Right lobe of liver (tissue), 6 donors: ENCODE data around the gene ENKD1. TPM values are rescaled to one million over a fixed set of nuclear protein-coding genes. Genes with fewer than 3 reads are reported as not detected.

Source experiments
- ATAC-seq, 4 donors: fragments of 200-7000 bp; cut with Tn5 transposase; one replicate each; pipeline ENCODE4 v1.9.1; 2020; ENCODE audit warnings: mild to moderate bottlenecking in 4 of 4, moderate library complexity in 4 of 4
- DNase-seq, 3 donors: peaks; one replicate each; pipeline ENCODE4 v3.0.0-alpha.2; 2020
- H3K27ac ChIP-seq, 3 donors: fragments of 200-600 bp; one replicate each; pipeline ENCODE4 v1.8.0; 2022
- H3K27me3 ChIP-seq, 2 donors: fragments of 200-600 bp; one replicate each; pipeline ENCODE4 v1.8.0; 2022
- H3K36me3 ChIP-seq, 4 donors: fragments of 200-600 bp; sonication (generic) in 1 of 4; one replicate each; pipeline versions ENCODE4 v1.5.1 to v1.8.0; 2017 to 2022; ENCODE audit warnings: control low read depth in 1 of 4
- H3K4me1 ChIP-seq, 4 donors: fragments of 200-600 bp; sonication (generic) in 1 of 4; one replicate each; pipeline versions ENCODE4 v1.5.1 to v1.8.0; 2017 to 2022; ENCODE audit warnings: control low read depth in 1 of 4
- H3K4me3 ChIP-seq, 3 donors: fragments of 200-600 bp; one replicate each; pipeline ENCODE4 v1.8.0; 2022
- H3K9me3 ChIP-seq, 4 donors: fragments of 200-600 bp; sonication (generic) in 1 of 4; one replicate each; pipeline versions ENCODE4 v1.5.1 to v1.8.0; 2017 to 2022; ENCODE audit warnings: control low read depth in 1 of 4
- POLR2A ChIP-seq: fragments of 450-650 bp; IDR thresholded peaks from one replicate; pipeline ENCODE4 v1.6.1; 2017; ENCODE audit warnings: antibody characterized with exemption, mild to moderate bottlenecking
- WGBS: methylation state at CpG from one replicate; pipeline ENCODE4 v1.1.6; 2018; ENCODE audit warnings: low coverage, low lambda C conversion rate; ENCODE audit not compliant: insufficient coverage; ENCODE audit errors: missing lambda C conversion rate; 5-methylcytosine and 5-hydroxymethylcytosine counted together
- intact Hi-C, 2 donors: fragments of 100-400 bp; cut with DNase I; formaldehyde crosslinking; loops; one replicate each; pipeline versions ENCODE4 v1.11.2 to v1.14.1; 2022
- total RNA-seq, 6 experiments: library from RNA; depleted of rRNA in 2 of 6; stranded (reverse); fragments of >200 nt in 2 of 6; fragmentation: NEBNext Ultra II Directional in 3 of 6; extraction: Animal tissue kit (Norgen Biotek cat#: 25700) in 3 of 6; gene quantifications; one replicate each; pipeline versions ENCODE4 v1.1.0 to v1.2.4, GENCODE V29; 2016 to 2023
- TF ChIP-seq, protein P1 (sequence below), 4 donors: fragments of 200-600 bp in 3 of 4; fragments of 450-650 bp in 1 of 4; IDR thresholded peaks; one replicate each; pipeline versions ENCODE4 v1.5.1 to v1.8.0; 2016 to 2022; ENCODE audit warnings: antibody characterized with exemption in 4 of 4, mild to moderate bottlenecking in 2 of 4
- donor health status: DM: no; HTN: yes; CAD: no.
- donor health status: DM: no; HTN: no; CAD: no.
- donor health status: DM: no; HTN: no; CAD: no.
- donor health status: DM: no; HTN: yes; CAD: no.
- donor health status: DM: no; HTN: yes; CAD: no.

Gene ENKD1
- total RNA-seq, 6 experiments from 2014 or later, result 4.4 to 8.9 (median 7.3) TPM

DNA sequence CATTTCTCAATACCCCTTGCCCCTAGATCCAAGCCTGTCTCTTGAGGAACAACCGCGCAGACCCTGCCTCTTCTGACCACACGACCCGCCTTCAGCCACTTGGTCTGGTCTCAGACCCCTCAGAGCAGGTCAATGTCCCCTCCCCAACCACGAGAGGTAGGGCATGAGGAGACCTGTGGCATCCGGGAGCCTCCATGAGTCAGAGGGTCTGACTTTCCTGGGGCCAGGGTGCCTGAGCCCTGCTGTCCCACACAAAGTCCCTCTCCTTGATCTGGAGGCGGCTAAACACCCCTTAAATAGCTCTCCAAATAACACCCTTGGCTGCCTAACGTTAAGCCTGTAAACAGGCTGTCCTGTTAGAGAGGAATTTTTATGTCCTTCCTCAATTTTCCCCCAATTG, 16.5 kb downstream of the ENKD1 start:
- DNase-seq (no peak), ATAC-seq (no peak)
- Histone ChIP-seq H3K27me3 (peaks cover 0 to 16% of the 10 kb centered on the region in 2 donors), H3K4me1 (peaks cover 0 to 5% (median 0%) of the 10 kb centered on the region in 4 donors), H3K36me3 (no peaks in the 10 kb centered on the region), H3K27ac (no peak overlapping the region), H3K4me3 (no peak overlapping the region), H3K9me3 (no peaks in the 10 kb centered on the region)
- 33% methylated on average over 1 of the region's 8 CpGs for WGBS
- intact Hi-C loops, result no loop called here
- no peak for TF ChIP-seq POLR2A
- TF ChIP-seq, protein P1, sequence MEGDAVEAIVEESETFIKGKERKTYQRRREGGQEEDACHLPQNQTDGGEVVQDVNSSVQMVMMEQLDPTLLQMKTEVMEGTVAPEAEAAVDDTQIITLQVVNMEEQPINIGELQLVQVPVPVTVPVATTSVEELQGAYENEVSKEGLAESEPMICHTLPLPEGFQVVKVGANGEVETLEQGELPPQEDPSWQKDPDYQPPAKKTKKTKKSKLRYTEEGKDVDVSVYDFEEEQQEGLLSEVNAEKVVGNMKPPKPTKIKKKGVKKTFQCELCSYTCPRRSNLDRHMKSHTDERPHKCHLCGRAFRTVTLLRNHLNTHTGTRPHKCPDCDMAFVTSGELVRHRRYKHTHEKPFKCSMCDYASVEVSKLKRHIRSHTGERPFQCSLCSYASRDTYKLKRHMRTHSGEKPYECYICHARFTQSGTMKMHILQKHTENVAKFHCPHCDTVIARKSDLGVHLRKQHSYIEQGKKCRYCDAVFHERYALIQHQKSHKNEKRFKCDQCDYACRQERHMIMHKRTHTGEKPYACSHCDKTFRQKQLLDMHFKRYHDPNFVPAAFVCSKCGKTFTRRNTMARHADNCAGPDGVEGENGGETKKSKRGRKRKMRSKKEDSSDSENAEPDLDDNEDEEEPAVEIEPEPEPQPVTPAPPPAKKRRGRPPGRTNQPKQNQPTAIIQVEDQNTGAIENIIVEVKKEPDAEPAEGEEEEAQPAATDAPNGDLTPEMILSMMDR (IDR thresholded peaks at IDR 0.05), result no peak

DNA sequence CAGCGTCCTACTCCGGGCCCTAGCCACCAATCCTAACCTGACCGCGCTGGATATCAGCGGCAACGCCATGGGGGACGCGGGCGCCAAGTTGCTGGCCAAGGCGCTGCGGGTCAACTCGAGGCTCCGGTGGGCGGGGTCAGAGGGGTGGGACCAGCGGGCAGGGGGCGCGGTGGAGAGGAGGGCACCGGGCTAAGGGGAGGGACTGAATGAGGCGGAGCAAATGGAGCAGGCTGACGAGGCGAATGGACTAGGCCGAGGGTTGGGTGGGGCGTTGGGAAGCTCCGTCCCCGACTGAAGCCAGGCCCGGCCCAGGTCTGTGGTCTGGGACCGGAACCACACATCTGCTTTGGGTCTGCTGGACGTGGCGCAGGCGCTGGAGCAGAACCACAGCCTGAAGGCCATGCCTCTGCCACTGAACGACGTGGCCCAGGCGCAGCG, 17.0 kb downstream of the ENKD1 start:
- DNase-seq, result peak in 1 of 3 donors; percentile 65

DNA sequence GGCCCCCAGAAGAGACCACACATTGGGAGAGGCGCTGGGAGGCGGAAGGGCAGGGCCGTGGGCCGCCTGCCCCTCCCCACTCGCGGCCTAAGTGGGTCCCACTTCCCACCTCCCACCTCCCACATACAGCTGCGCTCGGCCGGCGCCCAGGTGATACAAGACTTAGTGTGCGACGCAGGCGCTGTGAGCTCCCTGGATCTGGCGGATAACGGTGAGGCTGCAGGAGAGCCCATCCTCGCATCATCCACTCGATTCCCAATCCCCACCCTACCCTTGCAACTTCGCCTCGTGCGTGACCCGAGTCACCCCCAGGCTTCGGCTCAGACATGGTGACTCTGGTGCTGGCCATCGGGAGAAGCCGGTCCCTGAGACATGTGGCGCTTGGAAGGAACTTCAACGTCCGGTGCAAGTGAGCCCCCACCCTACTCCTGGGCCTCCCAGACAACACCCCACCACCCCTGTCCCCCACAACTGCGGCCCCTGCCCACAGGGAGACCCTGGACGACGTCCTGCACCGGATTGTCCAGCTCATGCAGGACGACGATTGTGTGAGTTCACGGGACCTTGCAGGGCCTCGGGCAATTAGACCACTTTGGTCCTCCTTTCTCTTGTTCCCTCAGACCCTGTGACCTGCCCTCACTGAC, 17.7 kb downstream of the ENKD1 start:
- H3K36me3 ChIP-seq, result no peaks in the 10 kb centered on the region
- no peak overlapping the region for H3K4me3 ChIP-seq
- peaks cover 0 to 5% (median 0%) of the 10 kb centered on the region in 4 donors for H3K4me1 ChIP-seq
- H3K27ac ChIP-seq, result no peak overlapping the region
- H3K9me3 ChIP-seq, result no peaks in the 10 kb centered on the region
- WGBS, result 37% methylated on average over 3 of the region's 35 CpGs
- intact Hi-C loops, result no loop called here
- peak in 1 of 3 donors; percentile 42 for DNase-seq
- no peak for ATAC-seq
- H3K27me3 ChIP-seq, result peaks cover 0 to 10% of the 10 kb centered on the region in 2 donors
- TF ChIP-seq POLR2A, result no peak
- TF ChIP-seq, protein P1 (IDR thresholded peaks at IDR 0.05), result no peak

More for the DNA sequence above, 17.0 kb downstream of the ENKD1 start:
- Histone ChIP-seq H3K4me1 (peaks cover 0 to 5% (median 0%) of the 10 kb centered on the region in 4 donors), H3K4me3 (no peak overlapping the region), H3K9me3 (no peaks in the 10 kb centered on the region), H3K36me3 (no peaks in the 10 kb centered on the region), H3K27me3 (peaks cover 0 to 16% of the 10 kb centered on the region in 2 donors), H3K27ac (no peak overlapping the region)
- ATAC-seq, result peak in 3 of 4 donors; percentile 22 to 66 (median 24)
- intact Hi-C loops, result no loop called here
- WGBS, result 38% methylated on average over 4 of the region's 34 CpGs
- TF ChIP-seq POLR2A, result no peak
- TF ChIP-seq, protein P1 (IDR thresholded peaks at IDR 0.05), result no peak

DNA sequence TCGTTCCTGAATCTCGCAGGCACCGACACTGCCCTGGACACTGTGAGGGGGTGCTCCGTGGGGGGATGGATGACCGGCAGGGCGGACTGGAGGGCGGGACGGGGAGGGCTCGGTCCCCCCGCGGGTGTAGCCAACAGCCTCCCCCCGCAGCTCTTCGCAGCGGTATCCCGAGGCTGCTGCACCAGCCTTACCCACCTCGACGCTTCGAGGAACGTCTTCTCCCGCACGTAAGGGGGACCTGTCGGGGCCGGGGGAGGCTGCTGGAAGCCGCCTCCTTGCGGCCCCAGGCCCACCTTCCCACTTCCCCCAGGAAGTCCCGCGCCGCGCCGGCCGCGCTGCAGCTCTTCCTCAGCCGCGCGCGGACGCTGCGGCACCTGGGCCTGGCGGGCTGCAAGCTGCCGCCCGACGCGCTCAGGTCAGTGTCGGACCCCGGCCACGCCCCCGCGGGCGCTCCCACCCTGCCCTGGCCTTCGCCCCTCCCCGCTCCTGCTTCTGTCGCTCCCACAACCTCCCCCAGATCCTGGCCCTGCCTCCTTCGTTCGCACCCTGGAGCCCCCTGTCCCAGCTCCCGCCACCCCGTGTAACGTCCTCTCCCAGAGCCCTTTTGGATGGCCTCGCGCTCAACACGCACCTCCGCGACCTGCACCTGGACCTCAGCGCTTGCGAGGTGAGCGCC, 18.3 kb downstream of the ENKD1 start:
- no peak for ATAC-seq
- H3K27me3 ChIP-seq, result peaks cover 0 to 5% of the 10 kb centered on the region in 2 donors
- no peak overlapping the region for H3K27ac ChIP-seq
- peaks cover 0 to 1% (median 0%) of the 10 kb centered on the region in 4 donors for H3K4me1 ChIP-seq
- intact Hi-C loops, result no loop called here
- 38% methylated on average over 5 of the region's 65 CpGs for WGBS
- H3K36me3 ChIP-seq, result no peaks in the 10 kb centered on the region
- TF ChIP-seq, protein P1 (IDR thresholded peaks at IDR 0.05), result no peak
- no peak overlapping the region for H3K4me3 ChIP-seq
- no peak for DNase-seq
- H3K9me3 ChIP-seq, result no peaks in the 10 kb centered on the region
